Activated effector memory CD4-positive, alpha-beta T cell treated with anti-CD3 and anti-CD28 coated beads, Interleukin-2, amount 50 U/mL, for 16 hours (primary cell): ENCODE results near the gene SCARF1.

Source experiments
- DNase-seq: peaks from one replicate; pipeline ENCODE4 v3.0.0-alpha.2; 2020

SCARF1 gene

GRCh38 chr17:1648173-1648962 is 2.8 kb upstream of the SCARF1 start:
- DNase-seq, result no peak

DNA sequence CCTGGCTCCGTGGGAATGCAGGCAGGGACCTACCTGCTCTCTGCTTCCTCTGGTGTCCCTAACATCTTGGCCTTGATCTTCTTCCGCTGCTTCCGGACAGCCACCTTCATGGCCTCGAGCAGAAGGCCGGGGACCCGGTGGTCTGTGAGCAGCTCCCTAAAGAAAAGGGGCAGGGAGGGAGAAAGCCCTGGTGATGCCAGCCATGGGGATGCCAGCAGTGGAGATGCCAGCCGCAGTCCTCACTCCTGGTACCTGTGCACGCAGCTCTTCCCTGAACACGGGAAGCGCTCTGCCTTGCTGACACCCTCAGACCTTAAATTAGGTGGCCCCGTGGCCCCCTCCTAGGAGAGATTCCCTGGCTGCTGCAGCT is 2.3 kb upstream of the SCARF1 start:
- DNase-seq, result no peak

DNA sequence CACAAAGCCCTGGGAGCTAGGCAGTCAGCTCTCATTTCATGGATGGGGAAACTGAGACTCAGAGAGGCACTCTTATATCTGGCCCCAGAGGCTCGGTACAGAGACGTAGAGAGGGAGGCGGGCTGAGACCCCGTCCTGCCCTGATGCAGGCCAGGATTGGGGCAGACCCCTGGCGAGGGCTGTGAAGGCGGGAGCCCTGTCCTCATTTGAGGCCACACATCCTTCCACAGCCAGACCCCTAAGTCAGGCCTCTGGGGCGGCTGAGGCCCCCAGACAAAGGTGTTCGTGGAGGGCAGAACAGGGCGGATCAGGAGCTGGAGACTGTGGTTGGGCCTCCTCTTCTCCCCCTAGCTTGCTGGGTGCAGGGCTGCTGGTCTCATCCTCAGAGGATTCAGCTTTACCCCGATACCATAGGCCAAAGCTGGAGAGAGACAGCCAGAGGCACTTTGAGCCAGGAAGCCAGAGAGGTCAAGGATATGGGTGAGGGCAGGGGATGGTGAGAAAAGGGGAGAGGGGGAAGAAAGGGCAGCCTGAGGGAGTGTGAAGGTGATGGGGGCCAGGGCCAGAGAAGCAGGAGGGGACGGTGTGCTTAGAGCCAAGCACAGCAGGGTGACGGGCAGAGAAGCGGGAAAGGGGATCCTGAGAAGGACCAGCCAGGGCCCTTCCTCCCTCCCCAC is 805 bp upstream of the SCARF1 start:
- DNase-seq, result no peak

- peak; percentile 77 for DNase-seq
These were observed 882 bp downstream of the SCARF1 start for GRCh38 chr17:1644493-1645206.

DNA sequence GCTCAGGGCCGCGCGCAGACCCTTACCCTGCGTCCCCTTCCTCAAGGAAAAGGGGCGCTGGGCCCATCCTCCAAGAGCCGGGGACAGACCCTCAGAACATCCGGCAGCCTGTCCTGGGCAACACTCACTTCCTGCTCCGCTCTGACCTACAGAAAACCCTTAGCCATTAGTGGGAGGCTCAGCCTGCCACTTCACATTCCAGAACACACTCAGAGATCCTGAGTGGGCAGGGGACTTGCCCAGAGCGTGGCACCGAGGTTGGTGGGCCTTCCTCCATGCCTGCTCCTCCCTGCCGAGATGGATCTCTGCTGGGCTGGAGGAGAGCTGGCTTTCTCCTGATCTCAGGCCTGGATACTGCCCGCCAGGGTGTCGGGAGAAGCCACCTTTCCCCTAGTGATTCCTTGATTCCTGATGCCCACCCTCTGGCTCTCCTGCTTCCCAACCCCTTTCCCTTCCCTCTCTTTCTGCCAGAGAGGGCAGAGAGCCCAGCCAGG is 1.5 kb downstream of the SCARF1 start:
- DNase-seq, result no peak

GRCh38 chr17:1643293-1643998 is 2.1 kb downstream of the SCARF1 start:
- DNase-seq, result peak; percentile 86

- DNase-seq, result no peak
These were observed 4.5 kb downstream of the SCARF1 start for GRCh38 chr17:1641065-1641403.

DNA sequence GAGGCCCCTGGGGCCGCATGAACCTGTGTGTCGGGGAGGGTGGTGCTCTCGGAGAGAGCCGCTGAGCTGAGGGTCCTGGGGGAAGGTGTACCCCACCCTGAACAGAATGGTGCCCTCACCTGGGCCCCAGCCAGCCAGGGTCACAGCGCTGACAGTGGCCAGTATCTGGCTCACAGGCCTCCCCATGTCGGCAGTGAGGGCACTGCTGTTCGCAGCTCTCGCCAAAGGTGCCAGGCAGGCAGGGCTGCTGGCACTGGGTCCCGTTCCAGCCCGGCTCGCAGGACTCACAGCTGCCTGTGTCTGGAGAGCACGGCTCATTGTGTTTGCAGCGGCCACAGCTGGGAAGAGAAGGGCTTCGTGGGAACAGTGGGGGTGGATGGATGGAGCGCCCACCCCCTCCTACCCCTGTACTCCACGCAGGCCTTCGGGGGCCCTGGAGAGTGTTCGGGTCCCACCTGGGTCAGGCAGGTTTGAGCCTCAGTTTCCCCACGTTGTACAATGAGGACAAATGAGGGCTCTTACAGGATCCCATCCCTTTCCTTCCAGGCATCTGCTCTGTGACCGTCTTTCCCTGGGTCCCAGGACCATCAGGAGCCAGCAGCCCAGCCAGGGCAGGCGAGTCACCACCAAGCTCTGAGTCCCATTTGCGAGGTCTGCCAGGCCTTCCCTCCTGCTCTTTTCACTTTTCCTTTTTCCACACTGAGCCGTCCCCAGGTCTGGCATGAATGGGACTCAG is 5.0 kb downstream of the SCARF1 start:
- no peak for DNase-seq

GRCh38 chr17:1639549-1640180 is 5.9 kb downstream of the SCARF1 start:
- no peak for DNase-seq

DNA sequence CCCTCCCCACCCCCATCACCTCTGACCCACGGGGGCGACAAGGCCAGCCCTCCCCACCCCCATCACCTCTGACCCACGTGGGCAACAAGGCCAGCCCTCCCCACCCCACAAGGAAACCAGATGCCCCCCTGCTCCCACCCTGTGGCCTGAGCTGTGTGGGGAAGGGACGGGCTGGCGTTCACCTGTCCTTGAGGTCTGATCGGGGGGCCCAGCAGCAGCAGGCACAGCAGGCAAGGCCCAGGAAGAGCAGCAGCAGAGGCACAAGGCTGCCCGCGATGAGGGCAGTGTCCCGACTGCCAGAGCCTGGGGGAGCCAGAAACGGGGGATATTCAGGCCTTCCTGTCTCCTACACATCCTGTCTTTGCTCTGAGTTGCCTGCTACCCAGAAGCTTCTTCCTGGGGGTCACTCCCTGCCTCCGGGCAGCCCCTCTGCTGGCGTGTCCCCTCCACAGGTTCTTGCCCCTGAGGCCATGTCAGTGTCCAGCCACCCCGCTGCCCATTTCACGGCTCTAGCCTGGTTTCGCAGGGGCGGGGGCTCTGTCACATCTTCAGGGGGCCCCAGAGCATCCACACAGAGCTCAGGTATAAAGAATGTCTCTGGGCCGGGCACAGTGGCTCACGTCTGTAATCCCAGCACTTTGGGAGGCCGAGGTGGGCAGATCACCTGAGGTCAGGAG is 6.8 kb downstream of the SCARF1 start:
- no peak for DNase-seq

DNA sequence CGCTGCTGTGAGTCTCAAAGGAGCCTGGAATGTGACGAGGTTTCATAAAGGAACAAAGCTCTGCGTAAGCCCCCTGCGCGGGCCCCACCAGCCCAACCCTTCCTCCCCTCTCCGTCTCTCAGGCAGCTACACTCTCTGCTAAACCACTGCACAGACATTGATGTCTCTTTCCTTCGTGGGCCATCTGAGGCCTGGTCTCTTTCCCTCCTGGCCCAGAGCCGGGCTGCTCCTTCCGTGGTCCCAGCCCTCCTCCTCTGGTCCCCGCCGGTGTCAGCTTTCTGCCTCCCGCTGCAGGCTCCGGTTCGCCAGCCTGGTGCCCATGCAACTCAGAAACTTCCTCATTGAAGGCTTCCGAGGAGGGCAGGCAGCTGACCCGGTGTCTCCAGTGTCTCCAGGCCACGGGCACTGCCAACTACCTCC is 7.4 kb downstream of the SCARF1 start:
- DNase-seq, result no peak

DNA sequence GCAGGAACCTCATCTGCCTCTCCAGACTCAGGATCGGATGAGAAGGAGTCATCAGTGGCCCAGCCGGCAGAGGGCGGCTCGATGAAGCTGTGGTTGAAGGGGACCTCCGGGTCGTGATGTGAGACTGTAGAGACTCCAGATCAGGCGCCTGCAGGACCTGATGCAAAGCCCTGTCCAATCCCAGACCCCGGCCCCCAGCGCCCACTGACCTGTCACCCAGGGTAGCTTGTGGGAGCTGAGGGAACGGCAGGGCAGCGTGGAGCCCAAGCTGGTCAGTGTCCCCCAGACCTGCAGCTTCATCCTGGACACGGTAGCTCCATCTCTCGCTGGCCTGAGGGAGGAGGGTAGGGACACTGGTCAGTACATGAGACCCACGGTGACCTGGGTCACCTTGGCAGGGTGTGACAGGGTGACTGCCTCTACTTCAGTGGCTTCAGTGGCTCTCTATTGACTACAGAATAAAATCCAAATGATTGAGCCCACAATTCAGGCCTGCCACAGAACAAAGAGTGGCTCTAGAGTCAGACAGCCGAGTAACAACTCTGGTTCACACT is 8.7 kb downstream of the SCARF1 start:
- no peak for DNase-seq

GRCh38 chr17:1635675-1636465 is 9.7 kb downstream of the SCARF1 start:
- DNase-seq, result no peak

DNA sequence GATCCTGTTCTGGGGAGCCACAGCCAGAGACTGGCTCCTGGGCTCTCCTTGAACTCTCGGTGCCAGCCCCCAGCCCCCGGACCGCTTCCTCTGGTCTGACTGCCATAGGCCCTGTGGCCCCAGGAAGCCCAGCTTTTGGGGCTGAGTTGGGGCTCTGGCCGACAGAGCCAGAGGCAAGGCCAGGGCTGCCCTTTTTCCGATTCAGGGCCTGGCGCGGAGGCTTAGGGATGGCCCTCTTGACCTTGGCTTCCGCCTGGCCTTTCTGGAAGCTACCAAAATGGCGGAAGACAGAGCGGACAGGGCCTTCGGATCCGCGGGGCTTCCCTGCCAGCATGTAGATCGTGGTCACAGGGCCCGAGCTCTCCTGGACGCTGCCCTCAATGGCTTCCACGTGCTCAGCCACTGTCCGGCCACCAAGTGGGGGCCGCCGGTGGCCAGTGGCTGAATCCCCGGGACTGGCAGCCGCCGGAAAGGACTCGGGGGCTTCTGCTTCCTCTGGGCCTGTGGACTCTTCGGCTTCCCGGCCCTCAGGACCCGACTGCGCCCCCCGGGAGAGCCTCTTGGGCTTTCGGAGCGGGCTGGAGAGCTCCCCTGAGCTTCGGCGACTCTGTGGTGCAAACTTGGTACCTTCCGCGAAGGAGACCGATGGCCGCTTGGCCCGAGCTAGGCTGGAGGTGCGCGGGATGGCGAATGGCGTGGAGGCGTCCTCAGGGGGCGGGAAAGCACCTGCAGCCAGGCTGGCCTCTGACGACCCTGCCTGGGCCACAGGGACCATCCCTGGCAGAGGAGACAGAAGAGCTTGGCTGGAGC is 10.5 kb downstream of the SCARF1 start:
- DNase-seq, result no peak

DNA sequence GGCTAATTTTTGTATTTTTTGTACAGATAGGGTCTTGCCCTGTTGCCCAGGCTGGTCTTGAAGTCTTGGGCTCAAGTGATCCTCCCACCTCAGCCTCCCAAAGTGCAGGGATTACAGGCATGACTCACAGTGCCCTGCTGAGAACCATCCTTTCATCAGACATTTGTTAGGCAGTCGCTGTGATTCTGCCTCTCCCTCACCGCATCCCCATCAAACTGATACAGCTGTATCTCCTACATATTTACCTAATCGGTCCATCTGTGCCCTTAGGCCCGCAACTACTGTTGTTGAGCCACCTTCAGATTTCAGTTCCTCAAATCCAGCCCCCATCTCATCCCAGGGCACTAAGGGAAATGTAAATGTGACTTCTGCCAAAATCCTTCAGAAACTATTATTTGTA is 14.9 kb downstream of the SCARF1 start:
- DNase-seq, result no peak

GRCh38 chr17:1629504-1630310 is 15.8 kb downstream of the SCARF1 start:
- peak; percentile 90 for DNase-seq

DNA sequence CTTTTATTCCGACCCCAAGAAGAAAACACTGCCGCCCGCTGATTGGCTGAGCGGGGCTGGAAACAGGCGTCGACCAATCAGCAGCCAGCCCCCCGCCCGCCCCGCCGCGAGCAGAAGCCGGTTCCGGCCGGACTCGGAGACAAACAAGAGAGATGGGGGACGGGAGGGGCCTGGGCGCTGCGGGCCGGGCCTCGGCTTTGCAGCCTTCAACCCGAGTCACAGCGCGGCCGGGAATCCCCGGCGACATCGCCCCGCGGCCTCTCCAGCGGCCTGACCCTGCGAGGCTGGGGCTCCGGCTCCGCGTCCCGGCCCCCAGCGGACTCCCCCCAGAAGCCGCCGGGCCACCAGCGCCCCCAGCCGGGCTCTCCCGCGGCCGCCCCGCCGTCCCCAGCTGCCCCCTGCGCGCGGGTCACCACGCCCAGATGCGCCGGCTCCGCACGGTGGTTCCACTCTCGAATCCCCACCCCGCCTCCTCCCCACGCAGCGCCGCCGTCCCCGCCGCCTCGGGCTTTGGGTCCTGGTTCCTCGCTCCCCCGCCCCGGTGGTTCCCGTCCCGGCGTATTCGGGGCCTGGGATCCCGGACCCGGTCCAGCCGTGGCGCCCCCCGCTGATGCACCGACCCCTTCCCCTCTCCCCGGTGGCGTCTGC is 16.6 kb downstream of the SCARF1 start:
- peak; percentile 96 for DNase-seq
